NT2/D1 (cell line): Measurements from ENCODE around the gene NTPCR.

Experiments used
- DNase-seq: peaks from one replicate; pipeline ENCODE4 v3.0.0-alpha.2; 2011; ENCODE audit warnings: low read depth, low spot score
- H3K27me3 ChIP-seq: 2 replicates; pipeline ENCODE4 v1.6.0; 2011; ENCODE audit warnings: mild to moderate bottlenecking; ENCODE audit not compliant: insufficient read length, insufficient read depth
- H3K36me3 ChIP-seq: 2 replicates; pipeline ENCODE4 v1.6.1; 2011; ENCODE audit warnings: mild to moderate bottlenecking, low read length, mixed read lengths; ENCODE audit not compliant: insufficient read depth, insufficient read length
- H3K4me1 ChIP-seq: 2 replicates; pipeline ENCODE4 v1.5.1; 2011; ENCODE audit not compliant: insufficient read depth, insufficient read length
- H3K4me3 ChIP-seq: 2 replicates; pipeline ENCODE4 v1.5.1; 2011; ENCODE audit warnings: low read depth; ENCODE audit not compliant: insufficient read length
- H3K9ac ChIP-seq: 2 replicates; pipeline ENCODE4 v1.6.0; 2011; ENCODE audit warnings: low read depth; ENCODE audit not compliant: insufficient read length
- H3K9me3 ChIP-seq: 2 replicates; pipeline ENCODE4 v1.5.1; 2011; ENCODE audit warnings: mild to moderate bottlenecking, low read length; ENCODE audit not compliant: insufficient read depth
- SUZ12 ChIP-seq: IDR thresholded peaks from 2 replicates; pipeline ENCODE4 v1.6.1; 2011; ENCODE audit not compliant: insufficient read length, insufficient read depth; ENCODE audit errors: extremely low read depth
- YY1 ChIP-seq: IDR thresholded peaks from 2 replicates; pipeline ENCODE4 v1.6.1; 2011; ENCODE audit not compliant: insufficient read length, insufficient read depth
- ZNF274 ChIP-seq: IDR thresholded peaks from 2 replicates; pipeline ENCODE4 v1.6.1; 2011; ENCODE audit warnings: mild to moderate bottlenecking, low read depth, low read length

Gene NTPCR

GRCh38 chr1:233022246-233022645 lies 71.8 kb downstream of the NTPCR start:
- no peak overlapping the region for H3K9ac ChIP-seq
- TF ChIP-seq ZNF274 (no peak), SUZ12 (no peak), YY1 (no peak)

GRCh38 chr1:233024199-233024598 lies 73.8 kb downstream of the NTPCR start:
- H3K27me3 ChIP-seq: no peaks in the 10 kb centered on the region
- H3K4me1 ChIP-seq: peaks cover 7% of the 10 kb centered on the region
- H3K9ac ChIP-seq: no peak overlapping the region
- no peak overlapping the region for H3K4me3 ChIP-seq
- peaks cover 3% of the 10 kb centered on the region for H3K36me3 ChIP-seq
- TF ChIP-seq ZNF274 (no peak), YY1 (no peak), SUZ12 (no peak)
- no peak for DNase-seq
- H3K9me3 ChIP-seq: no peaks in the 10 kb centered on the region

More at GRCh38 chr1:233022246-233022645, 71.8 kb downstream of the NTPCR start:
- H3K27me3 ChIP-seq: no peaks in the 10 kb centered on the region
- DNase-seq: no peak
- peaks cover 10% of the 10 kb centered on the region for H3K4me1 ChIP-seq
- no peak overlapping the region for H3K4me3 ChIP-seq
- H3K36me3 ChIP-seq: peaks cover 3% of the 10 kb centered on the region
- H3K9me3 ChIP-seq: no peaks in the 10 kb centered on the region

- Histone ChIP-seq H3K9me3 (no peaks in the 10 kb centered on the region), H3K4me3 (no peak overlapping the region), H3K27me3 (no peaks in the 10 kb centered on the region), H3K9ac (no peak overlapping the region), H3K4me1 (peaks cover 7% of the 10 kb centered on the region), H3K36me3 (peaks cover 3% of the 10 kb centered on the region)
- TF ChIP-seq YY1 (no peak), SUZ12 (no peak), ZNF274 (no peak)
- DNase-seq: peak; percentile 61
These were observed 74.7 kb downstream of the NTPCR start for GRCh38 chr1:233025157-233025556.

GRCh38 chr1:233025567-233025966 lies 75.2 kb downstream of the NTPCR start:
- TF ChIP-seq ZNF274 (no peak), YY1 (no peak), SUZ12 (no peak)
- Histone ChIP-seq H3K4me1 (peaks cover 5% of the 10 kb centered on the region), H3K9me3 (no peaks in the 10 kb centered on the region), H3K36me3 (peaks cover 3% of the 10 kb centered on the region), H3K9ac (no peak overlapping the region), H3K27me3 (no peaks in the 10 kb centered on the region), H3K4me3 (no peak overlapping the region)
- DNase-seq: no peak

GRCh38 chr1:233027046-233027445 lies 76.6 kb downstream of the NTPCR start:
- Histone ChIP-seq H3K27me3 (no peaks in the 10 kb centered on the region), H3K9me3 (no peaks in the 10 kb centered on the region), H3K4me1 (no peaks in the 10 kb centered on the region), H3K4me3 (no peak overlapping the region), H3K9ac (no peak overlapping the region), H3K36me3 (peaks cover 3% of the 10 kb centered on the region)
- no peak for DNase-seq
- TF ChIP-seq SUZ12 (no peak), ZNF274 (no peak), YY1 (no peak)

- Histone ChIP-seq H3K4me3 (no peak overlapping the region), H3K36me3 (no peaks in the 10 kb centered on the region)
- TF ChIP-seq SUZ12 (no peak), YY1 (no peak), ZNF274 (no peak)
These were observed 81.1 kb downstream of the NTPCR start for GRCh38 chr1:233031521-233031920.

GRCh38 chr1:233032916-233033315 lies 82.5 kb downstream of the NTPCR start:
- no peak for TF ChIP-seq ZNF274
- no peak for TF ChIP-seq SUZ12
- no peak for TF ChIP-seq YY1
- Histone ChIP-seq H3K36me3 (no peaks in the 10 kb centered on the region), H3K4me3 (no peak overlapping the region), H3K27me3 (no peaks in the 10 kb centered on the region), H3K4me1 (no peaks in the 10 kb centered on the region), H3K9ac (no peak overlapping the region), H3K9me3 (no peaks in the 10 kb centered on the region)
- no peak for DNase-seq

More at GRCh38 chr1:233031521-233031920, 81.1 kb downstream of the NTPCR start:
- Histone ChIP-seq H3K9ac (no peak overlapping the region), H3K9me3 (no peaks in the 10 kb centered on the region), H3K4me1 (no peaks in the 10 kb centered on the region), H3K27me3 (no peaks in the 10 kb centered on the region)
- no peak for DNase-seq

- H3K4me3 ChIP-seq: no peak overlapping the region
- no peak overlapping the region for H3K9ac ChIP-seq
- no peaks in the 10 kb centered on the region for H3K9me3 ChIP-seq
- no peaks in the 10 kb centered on the region for H3K36me3 ChIP-seq
- H3K4me1 ChIP-seq: no peaks in the 10 kb centered on the region
- DNase-seq: no peak
- H3K27me3 ChIP-seq: no peaks in the 10 kb centered on the region
- TF ChIP-seq ZNF274 (no peak), SUZ12 (no peak), YY1 (no peak)
These were observed 83.0 kb downstream of the NTPCR start for GRCh38 chr1:233033361-233033760.
